GM18517 (cell line): Measurements from ENCODE around the gene TMEM198.

ENCODE experiments used
- ATAC-seq: cut with Tn5 transposase; IDR thresholded peaks from one replicate; pipeline ENCODE4 v1.9.1; 2021; ENCODE audit warnings: mild to moderate bottlenecking, moderate library complexity; ENCODE audit not compliant: unreplicated experiment

TMEM198 gene

DNA sequence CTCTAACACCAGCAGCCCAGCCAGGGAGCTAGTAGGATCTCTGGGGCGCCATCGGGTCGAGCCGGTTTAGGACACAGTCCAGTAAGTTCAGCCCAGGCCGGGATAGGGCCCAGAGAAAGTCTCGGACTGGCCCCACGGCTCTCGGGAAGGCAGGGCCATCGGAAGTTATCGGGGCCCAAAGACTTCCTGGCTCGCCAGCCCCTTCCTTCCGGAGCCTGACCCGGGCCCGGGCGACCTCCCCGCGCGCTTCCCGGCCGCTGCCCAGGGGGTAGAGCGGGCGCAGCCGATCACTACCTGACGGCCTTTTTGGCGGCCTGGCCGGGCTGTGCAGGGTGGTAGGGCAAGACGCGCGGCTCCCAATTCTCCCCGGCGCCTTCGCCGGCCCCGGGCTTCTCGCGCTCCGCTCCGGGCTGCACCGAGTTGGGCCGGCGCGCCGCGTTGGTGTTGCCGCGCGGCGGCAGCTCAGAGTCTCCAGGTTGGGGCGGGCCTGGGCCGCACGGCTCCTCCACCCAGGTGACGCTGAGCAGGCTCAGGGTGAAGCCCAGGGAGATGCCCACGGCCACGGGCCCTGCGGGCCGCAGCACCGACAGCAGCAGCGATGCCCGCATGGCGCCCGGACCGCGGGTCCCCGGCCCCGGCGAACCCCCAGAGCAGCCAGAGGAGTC is 765 bp upstream of the TMEM198 start:
- ATAC-seq, result peak; percentile 33

- ATAC-seq, result no peak
Observed at GRCh38 chr2:219544567-219544966, 739 bp downstream of the TMEM198 start.

- ATAC-seq, result no peak
Observed at GRCh38 chr2:219545295-219545942, 1.6 kb downstream of the TMEM198 start.

- no peak for ATAC-seq
Observed at GRCh38 chr2:219545943-219546352, 2.1 kb downstream of the TMEM198 start.

GRCh38 chr2:219547621-219548020 is 3.8 kb downstream of the TMEM198 start:
- ATAC-seq, result no peak

- ATAC-seq, result no peak
Observed at GRCh38 chr2:219548990-219549389, 5.2 kb downstream of the TMEM198 start.

DNA sequence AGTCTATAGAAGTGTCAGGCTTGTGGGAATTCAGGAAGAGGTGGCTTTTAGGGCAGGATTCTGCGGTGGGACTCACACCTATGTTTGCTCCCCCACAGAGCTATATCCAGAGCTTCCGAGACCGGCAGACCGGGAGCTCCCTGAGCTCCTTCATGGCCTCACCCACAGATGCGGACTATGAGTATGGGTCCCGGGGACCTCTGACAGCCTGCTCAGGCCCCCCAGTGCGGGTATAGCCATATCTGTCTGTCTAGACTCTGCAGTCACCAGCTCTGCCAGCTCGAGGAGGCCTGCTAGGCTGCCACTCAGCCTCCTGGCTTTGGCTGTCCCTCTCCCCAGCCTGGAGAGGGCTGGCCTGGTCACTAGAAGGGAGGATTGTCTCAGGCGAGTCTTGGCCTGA is 5.8 kb downstream of the TMEM198 start:
- ATAC-seq, result no peak

GRCh38 chr2:219551441-219552381 is 7.9 kb downstream of the TMEM198 start:
- peak; percentile 16 for ATAC-seq

- ATAC-seq, result peak; percentile 90
Observed at GRCh38 chr2:219552382-219553167, 8.7 kb downstream of the TMEM198 start.

DNA sequence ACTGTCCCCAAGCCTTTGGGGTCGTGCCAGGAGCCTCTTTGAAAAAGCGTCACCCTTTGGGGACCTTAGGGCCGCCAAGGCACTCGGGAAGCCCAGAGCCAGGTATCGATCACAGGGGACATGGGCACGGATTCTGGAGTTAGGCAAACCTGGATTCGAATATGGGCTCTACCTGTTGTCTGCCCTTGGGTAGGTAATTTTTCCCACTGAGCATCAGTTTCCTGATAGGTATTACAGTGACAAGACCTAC is 9.3 kb downstream of the TMEM198 start:
- ATAC-seq, result no peak

GRCh38 chr2:219553463-219553963 is 9.7 kb downstream of the TMEM198 start:
- ATAC-seq, result no peak

- ATAC-seq, result no peak
Observed at GRCh38 chr2:219554350-219554749, 10.5 kb downstream of the TMEM198 start.

DNA sequence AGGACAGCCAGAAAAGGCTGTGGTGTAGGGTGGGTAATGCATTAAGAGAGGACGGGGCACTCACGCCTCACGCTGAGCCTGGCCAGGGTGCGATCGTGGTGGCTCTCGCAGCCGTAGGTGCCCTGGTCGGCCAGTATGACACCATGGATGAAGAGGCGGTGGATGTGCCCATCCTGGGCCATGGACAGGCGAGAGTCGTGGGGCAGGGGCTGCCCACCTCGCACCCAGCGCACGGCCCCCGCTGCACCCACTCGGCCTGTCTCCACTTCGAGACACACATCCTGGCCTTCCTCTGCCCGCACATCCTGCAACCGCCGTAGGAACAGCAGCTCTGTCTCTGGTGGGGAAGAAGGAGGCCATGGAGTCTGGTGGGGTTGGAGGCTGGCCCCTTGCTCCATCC is 12.1 kb downstream of the TMEM198 start:
- ATAC-seq, result no peak

GRCh38 chr2:219556413-219556812 is 12.6 kb downstream of the TMEM198 start:
- no peak for ATAC-seq

DNA sequence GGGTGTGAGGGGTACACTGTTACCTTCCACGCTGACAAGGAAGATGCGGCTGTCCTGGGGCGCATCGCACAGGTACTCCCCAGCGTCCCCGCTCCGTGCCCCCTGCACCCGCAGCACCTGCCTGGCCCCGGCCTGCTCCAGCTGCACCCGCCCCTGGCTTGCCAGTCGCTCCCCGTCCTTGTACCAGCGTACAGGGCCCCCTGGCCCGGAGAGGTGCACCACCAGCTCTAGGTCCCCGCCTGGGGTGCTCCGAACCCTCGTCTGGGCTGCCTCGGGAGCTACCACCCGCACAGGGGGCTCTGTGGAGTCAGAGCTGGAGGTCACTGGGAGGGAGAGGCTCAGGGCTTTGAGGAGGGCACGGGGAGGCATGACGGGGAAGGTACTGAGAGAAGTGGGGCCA is 13.5 kb downstream of the TMEM198 start:
- no peak for ATAC-seq

- ATAC-seq, result no peak
Observed at GRCh38 chr2:219557791-219558785, 14.3 kb downstream of the TMEM198 start.

GRCh38 chr2:219559156-219559915 is 15.5 kb downstream of the TMEM198 start:
- ATAC-seq, result no peak

- no peak for ATAC-seq
Observed at GRCh38 chr2:219560037-219560892, 16.4 kb downstream of the TMEM198 start.
